NCI-H2227 treated with DMSO at 0.1 percent for 48 hours (cell line): ENCODE data around the gene PCDHAC2.

ENCODE experiments used
- DNase-seq: peaks from one replicate; lab custom pipeline; 2025; lab: John Stamatoyannopoulos, UW

Gene PCDHAC2

DNA sequence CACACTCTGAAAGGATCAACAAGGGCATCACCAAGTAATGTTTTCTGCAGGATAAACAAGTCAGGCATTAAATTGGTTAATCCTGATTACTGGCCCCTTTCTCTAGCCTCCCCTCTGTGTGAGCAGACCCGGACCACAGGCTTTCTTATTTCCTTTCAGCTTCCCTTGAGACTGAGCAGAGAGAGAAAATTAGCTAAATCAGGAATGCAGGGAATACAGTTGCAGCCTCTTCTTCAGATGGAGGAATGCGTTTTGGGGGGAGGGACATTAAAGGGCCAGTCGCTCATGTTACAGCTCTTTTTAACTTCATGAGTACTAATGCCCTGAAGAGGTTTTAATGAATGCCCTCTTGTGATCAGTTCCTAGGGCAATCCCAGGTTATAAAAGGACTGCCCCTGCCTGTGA is 19.8 kb downstream of the PCDHAC2 start:
- peak; percentile 4 for DNase-seq

DNA sequence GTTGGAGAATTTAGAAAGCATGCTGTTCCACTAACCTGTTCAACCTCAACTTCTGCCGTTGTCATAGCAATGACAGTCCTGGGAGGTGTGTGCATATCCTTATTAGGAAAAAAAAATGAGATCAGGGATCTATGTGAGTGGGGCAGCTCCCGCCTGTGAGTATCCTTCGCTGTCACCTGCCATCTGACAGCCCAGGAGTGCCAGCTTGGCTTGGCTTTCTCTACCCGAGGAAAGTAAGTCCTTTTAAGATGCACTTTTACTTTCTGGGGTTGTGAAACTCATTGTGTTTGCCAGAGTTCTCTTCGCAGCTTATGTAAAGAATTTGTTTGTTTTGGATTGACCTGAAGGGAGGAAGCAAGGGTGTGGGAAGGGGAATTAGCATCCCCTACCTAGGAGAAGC is 21.8 kb downstream of the PCDHAC2 start:
- DNase-seq, result no peak

DNA sequence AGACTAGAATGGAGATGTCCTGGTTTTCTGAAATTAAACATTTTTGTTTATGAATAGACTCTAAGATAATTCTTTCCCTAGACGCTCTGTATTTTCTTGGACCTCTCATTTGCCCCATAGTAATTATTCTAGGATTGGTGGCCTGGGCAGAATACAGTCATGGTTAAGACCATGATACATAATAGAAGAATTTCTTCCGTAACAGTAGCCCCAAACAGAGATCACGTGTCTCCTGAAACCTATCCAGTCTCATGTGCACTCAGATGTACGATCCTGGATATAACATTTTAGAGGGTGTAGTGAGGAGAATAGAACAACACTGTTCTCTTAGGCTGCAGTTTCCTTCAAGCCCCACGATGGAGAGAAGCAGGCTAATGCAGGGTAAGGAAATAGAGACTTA is 22.3 kb downstream of the PCDHAC2 start:
- DNase-seq, result no peak

DNA sequence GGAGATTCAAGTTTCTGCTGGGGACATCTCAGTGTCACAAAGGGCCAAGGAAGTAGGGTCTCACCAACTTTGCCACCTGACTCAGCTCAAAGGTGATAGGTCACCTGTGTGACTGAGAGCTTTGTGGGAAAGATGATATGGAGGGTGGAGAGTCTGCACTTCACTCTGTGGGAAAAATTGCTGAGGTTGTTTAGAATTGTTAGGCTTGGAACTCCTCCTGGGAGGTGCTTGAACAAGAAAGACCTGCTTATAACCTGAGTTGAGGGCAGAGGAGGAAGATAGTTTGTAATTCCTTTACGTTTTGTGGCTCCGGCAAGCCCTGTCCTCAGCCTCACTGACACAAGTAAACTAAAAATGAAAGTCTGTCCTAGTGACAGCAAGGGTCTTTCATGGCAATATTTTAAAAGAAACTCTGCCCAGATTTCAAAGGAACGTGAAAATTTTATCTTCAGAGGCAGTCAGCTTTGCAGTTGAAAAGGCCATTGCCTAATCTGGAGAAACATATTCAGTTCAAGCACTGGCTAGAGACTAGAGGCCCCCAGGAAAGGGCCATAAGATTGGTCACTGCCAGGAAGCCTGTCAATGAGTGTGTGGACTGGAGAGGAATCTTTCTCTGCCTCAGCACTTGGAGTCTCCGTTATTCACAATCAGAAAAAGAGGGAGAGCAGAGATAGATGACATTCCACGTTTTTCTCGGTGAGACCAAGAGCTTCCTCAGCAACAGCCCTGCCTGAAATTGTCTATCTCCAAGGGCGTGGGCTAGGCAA is 23.2 kb downstream of the PCDHAC2 start:
- no peak for DNase-seq

DNA sequence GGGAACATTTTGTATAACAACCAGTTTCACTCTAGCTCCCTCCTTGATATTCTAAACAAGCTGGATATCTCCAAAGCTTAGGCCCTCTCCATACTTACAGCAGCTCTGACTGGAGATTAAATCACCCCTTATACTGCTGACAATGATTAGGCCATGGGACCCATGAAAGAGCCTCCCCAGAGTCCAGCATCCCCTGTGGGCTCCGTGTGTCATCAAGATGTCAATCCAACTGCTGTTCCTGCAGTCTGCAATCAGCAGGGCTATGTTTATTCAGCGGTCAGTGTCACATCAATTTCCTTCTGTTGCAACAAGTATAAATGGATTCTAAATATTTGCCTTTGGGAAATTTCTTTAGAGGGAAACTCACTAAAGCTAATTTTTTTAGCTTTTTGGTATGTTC is 26.6 kb downstream of the PCDHAC2 start:
- peak; percentile 1 for DNase-seq

DNA sequence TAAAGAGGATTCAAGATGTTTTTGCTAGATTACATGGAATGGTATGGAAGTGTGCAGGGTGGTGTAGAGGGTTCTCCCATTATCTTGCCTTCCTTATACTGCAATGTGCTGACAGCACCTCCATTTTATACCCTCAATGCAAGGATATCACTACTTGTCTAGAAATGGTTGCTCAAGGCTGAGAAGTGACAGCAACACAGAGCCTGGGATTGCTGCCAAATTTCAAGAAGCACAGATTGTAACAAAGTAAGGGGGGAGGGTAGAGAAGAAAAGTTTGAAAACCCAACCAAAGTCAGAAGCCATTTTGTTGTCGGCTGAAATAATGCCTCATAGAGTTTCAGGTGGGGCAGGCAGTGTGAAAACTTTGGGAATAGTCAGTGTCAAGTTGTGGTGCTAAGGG is 29.8 kb downstream of the PCDHAC2 start:
- no peak for DNase-seq

DNA sequence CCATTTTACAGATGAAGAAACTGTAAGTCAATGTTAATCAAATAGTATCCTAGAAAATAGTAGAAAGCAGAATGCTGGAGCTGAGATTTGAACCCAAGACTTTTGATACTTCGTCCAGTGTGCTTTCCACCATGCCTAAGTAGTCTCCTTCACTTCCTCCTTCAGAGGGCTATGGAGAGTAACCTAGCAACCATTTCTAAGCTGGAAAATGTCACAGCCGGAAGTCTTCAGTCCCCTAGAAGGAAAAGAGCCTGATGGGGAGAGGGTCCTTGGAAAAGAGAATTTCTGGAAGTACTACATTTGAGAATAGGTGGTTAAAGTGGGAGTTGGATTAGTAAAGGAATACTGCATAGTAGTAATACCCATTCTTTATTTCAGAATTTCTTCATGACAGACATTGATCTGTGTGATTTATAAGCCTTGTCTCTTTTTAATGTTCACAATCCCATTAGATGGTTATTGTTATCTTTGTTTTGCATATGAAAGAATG is 32.7 kb downstream of the PCDHAC2 start:
- DNase-seq, result no peak

DNA sequence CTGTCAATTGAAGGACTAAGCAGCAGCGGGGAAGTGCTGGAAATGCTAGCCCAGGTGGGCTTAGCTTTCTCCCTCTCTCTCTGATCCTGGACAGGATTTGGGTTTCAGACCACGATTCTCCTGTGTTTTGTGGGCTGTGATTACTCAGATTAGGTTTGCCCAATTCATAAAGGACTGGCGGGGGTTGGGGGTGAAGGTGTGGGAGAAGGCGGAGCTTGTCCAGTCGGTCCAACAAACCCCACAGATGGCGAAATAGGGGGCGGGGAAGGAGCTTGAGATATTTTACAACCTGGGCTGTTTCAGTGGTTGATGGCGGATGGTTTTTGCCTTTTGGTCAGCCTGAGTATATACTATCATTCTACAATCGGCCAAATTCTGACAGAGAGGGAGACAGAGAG is 35.2 kb downstream of the PCDHAC2 start:
- DNase-seq, result no peak

DNA sequence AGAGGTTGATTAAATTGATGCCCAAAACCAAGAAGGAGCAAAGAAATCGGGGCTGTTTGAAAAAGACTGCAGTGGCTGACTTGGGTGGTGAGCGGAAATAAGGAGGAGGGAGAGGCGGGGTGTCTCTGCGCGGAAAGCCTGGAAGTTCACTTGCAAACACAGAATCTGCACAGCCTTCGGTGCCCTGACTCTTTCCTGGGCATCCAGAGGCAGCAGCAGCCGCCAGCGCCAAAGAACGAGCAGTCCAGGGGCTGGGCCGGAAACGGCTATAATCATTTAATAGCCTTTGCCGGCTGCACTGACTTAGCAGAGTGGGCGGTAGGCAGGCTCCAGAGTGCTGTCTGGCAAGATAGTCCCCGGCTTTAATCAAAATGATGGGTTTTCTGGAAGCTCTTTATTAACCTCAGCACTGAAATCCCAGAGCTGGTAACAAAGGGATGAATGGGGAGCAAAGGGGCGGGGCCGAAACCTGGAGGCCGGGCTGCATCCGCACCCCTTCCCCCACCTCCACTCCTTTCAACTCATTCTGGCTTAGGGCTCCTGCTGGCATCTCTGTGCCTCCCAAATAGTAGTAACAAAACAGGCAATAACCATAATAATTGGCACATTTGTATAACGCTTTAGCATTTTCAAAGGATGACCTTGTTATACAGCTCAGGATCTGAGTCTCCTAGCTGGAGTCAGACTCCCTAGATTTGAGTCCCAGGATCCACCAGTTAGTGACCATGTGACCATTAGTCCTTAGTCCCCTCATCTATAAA is 35.7 kb downstream of the PCDHAC2 start:
- peak; percentile 64 for DNase-seq

DNA sequence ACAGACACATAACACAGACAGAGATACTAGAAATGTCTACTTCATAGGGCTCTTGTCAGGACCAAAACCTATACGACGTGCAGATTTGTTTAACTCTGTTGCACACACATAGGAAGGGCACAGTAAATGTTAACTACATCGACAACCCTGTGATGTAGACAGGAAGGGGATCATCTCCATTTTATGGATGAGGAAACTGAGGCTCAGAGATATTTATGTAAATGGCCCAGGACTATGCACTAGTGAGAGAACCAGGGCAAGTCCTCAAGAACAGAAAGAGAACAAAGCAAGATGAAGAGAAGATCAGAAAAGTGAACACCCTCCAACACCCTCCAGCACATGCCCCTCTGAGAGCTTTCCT is 36.3 kb downstream of the PCDHAC2 start:
- DNase-seq, result no peak

DNA sequence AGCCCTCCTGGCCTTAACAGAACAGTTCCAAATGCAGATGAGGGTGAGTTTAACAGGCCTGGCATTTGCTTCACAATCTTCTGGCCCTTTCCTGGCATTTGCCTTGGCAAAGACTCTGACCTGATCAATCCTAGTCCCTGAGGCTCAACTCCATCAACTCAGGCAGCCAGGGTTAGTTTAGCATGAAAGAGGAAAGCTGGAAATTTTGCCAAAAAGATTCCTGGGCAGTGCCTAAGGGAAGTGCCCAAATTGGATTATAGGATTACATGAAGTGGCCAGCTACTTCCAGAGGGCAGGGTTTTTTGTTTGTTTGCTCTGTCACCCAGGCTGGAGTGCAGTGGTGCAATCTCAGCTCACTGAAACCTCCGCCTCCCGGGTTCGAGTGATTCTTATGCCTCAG is 36.8 kb downstream of the PCDHAC2 start:
- no peak for DNase-seq

DNA sequence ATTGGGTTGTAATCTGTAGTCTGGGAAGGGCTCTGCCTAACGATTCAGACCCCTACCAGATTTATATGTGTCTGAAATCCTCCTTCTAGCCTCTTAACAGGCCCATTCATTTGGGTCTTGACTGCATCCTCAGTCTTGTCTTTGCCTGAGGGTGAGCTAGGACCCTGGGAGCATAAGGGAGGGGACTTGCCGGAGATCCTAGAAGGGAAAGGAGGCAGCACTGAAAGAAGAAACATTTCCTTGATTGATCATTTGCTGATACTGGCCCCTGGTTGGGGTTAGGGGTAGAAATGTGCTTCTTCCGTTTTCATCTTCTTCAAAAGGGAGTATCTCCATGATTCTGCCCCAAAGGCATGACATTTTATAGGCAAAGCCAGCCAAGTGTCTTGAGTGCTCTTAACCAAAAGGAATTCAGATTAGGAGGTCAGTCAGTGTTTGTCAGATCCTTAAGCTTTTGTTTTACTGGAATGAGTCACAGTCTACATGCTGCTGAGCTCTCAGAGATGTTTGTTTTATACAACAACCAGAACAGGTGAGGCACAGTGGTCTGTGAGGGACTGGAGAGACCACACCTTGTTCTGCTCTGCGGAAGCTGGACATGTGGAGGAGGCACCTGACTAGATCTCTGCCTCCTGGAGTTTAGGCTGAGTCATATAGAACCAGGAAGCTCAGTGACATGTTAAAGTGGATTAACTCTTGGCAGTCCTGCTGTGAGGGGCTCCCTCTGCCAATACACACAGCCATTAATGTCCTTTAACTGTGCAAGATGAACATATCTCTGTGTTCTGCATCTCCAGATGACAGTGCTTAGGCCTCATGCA is 37.7 kb downstream of the PCDHAC2 start:
- DNase-seq, result peak; percentile 4

DNA sequence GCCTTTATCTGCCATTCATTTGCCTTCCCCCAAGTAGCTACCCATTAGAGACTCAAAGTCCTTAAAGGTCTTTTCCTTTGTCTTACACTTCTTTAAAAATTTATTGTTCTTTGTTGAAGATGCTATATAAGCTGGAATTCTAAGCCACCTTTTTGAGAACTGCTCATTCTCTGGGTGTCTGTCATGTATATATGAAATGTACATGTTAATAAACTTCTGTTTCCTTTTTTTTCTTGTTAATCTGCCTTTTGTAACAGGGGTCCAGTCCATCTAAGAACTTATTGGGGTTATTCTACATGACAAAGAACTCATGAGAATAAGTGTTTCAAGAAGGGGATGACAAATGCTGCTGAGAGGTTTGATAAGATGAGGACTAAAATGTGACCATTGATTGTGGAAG is 41.5 kb downstream of the PCDHAC2 start:
- no peak for DNase-seq

DNA sequence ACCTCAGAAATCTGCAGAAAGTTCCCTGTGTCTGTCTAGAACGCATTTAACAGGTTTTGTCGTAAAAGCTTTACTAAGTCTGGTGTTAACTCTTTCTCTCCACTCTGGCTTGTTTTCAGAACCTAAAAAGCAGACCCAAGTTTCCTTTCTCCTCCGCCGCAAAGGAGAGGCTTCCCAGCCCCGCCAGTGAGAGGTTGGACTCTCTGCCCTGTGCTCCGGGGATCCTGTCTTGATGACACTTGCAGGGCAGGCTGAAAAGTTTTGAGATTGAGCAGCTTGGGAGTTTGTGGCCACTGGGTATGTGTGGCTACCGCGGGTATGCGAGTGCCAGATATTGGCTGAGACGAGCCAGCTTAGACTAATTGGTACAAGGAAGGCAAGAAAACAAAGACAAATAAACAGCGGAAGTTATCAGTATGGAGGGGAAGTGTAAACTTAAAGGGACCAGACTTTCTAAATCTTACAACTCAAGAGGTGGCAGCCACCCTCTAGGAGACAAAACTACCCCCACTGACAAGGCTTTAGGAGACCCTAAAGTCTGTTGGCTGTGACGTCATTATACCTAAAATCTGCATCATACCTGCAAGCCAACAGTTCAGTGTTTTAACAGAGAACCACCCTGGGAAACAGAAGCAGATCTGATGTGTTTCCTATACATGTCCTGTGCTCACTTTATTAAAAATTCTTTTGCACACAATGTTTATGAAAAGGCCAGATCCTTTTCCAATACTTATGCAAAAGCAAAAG is 43.9 kb downstream of the PCDHAC2 start:
- DNase-seq, result no peak

DNA sequence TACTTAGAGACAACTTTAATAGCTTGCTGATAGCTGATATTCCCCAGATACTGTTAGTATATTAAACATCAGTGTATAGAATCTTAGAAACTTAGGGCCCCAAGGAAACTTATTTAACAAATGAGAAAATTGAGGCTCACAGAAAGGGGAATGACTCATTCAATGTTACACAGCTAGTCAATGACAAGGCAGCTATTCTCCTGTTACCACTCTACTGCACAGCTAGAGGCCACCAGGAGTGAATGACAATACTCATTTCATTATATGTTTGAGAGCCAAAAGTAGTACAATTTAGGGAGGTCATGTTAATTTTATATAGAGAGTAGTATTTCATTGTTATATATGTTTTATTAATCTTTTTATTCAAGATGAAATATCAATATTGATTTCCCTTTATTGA is 51.7 kb downstream of the PCDHAC2 start:
- DNase-seq, result no peak
